ENCODE measurements around the gene FAM78A.

FAM78A gene

GRCh38 chr9:131227959-131228460 lies 48.3 kb downstream of the FAM78A start:
- H2AFZ ChIP-seq (ENCODE audit: low read depth, low read length, severe bottlenecking): no peak overlapping the region
- H3K9ac ChIP-seq (ENCODE audit: low read length): no peak overlapping the region
- no peaks in the 10 kb centered on the region for H3K27me3 ChIP-seq (ENCODE audit: low read length)
- no peaks in the 10 kb centered on the region for H3K79me2 ChIP-seq (ENCODE audit: insufficient read depth, low read length)
- H3K36me3 ChIP-seq (ENCODE audit: low read length): no peaks in the 10 kb centered on the region
- H3K27ac ChIP-seq (ENCODE audit: low read depth, low read length): no peak overlapping the region
- no peak overlapping the region for H3K4me3 ChIP-seq (ENCODE audit: insufficient read depth, low read length, poor library complexity, severe bottlenecking)
- H3K4me2 ChIP-seq (ENCODE audit: low read depth, low read length, poor library complexity, severe bottlenecking): no peak overlapping the region
- no peaks in the 10 kb centered on the region for H3K9me2 ChIP-seq (replicated peaks; ENCODE audit: insufficient read depth, low read length)
- H4K20me1 ChIP-seq (ENCODE audit: low read depth, low read length): no peaks in the 10 kb centered on the region
- no peaks in the 10 kb centered on the region for H3F3A ChIP-seq (ENCODE audit: insufficient read depth)
- TF ChIP-seq CTCF (IDR thresholded peaks at IDR 0.05; ENCODE audit: insufficient read depth, low read length, poor library complexity, severe bottlenecking) (no peak), EZH2phosphoT487 (conservative IDR thresholded peaks at IDR 0.05; ENCODE audit: low read length) (no peak)
- no peaks in the 10 kb centered on the region for H3K9me3 ChIP-seq (ENCODE audit: insufficient read depth, low read length)

GRCh38 chr9:131227112-131227958 lies 49.0 kb downstream of the FAM78A start:
- no peak overlapping the region for H2AFZ ChIP-seq (ENCODE audit: low read depth, low read length, severe bottlenecking)
- H3K4me3 ChIP-seq (ENCODE audit: insufficient read depth, low read length, poor library complexity, severe bottlenecking): no peak overlapping the region
- no peak for TF ChIP-seq EZH2phosphoT487 (conservative IDR thresholded peaks at IDR 0.05; ENCODE audit: low read length)
- TF ChIP-seq CTCF (IDR thresholded peaks at IDR 0.05; ENCODE audit: insufficient read depth, low read length, poor library complexity, severe bottlenecking): no peak
- H3F3A ChIP-seq (ENCODE audit: insufficient read depth): no peaks in the 10 kb centered on the region
- no peaks in the 10 kb centered on the region for H3K36me3 ChIP-seq (ENCODE audit: low read length)
- H3K9me3 ChIP-seq (ENCODE audit: insufficient read depth, low read length): no peaks in the 10 kb centered on the region
- no peak overlapping the region for H3K27ac ChIP-seq (ENCODE audit: low read depth, low read length)
- H3K4me2 ChIP-seq (ENCODE audit: low read depth, low read length, poor library complexity, severe bottlenecking): no peak overlapping the region
- H3K79me2 ChIP-seq (ENCODE audit: insufficient read depth, low read length): no peaks in the 10 kb centered on the region
- H3K9ac ChIP-seq (ENCODE audit: low read length): no peak overlapping the region
- H3K9me2 ChIP-seq (replicated peaks; ENCODE audit: insufficient read depth, low read length): no peaks in the 10 kb centered on the region
- H3K27me3 ChIP-seq (ENCODE audit: low read length): no peaks in the 10 kb centered on the region
- no peaks in the 10 kb centered on the region for H4K20me1 ChIP-seq (ENCODE audit: low read depth, low read length)

GRCh38 chr9:131226226-131226625 lies 50.1 kb downstream of the FAM78A start:
- no peak for TF ChIP-seq EZH2phosphoT487 (conservative IDR thresholded peaks at IDR 0.05; ENCODE audit: low read length)
- no peak for TF ChIP-seq CTCF (IDR thresholded peaks at IDR 0.05; ENCODE audit: insufficient read depth, low read length, poor library complexity, severe bottlenecking)
- H4K20me1 ChIP-seq (ENCODE audit: low read depth, low read length): no peaks in the 10 kb centered on the region
- H3K9ac ChIP-seq (ENCODE audit: low read length): no peak overlapping the region
- no peak overlapping the region for H2AFZ ChIP-seq (ENCODE audit: low read depth, low read length, severe bottlenecking)
- H3K36me3 ChIP-seq (ENCODE audit: low read length): no peaks in the 10 kb centered on the region
- H3F3A ChIP-seq (ENCODE audit: insufficient read depth): no peaks in the 10 kb centered on the region
- H3K9me2 ChIP-seq (replicated peaks; ENCODE audit: insufficient read depth, low read length): no peaks in the 10 kb centered on the region
- H3K9me3 ChIP-seq (ENCODE audit: insufficient read depth, low read length): no peaks in the 10 kb centered on the region
- H3K4me3 ChIP-seq (ENCODE audit: insufficient read depth, low read length, poor library complexity, severe bottlenecking): no peak overlapping the region
- H3K27ac ChIP-seq (ENCODE audit: low read depth, low read length): no peak overlapping the region
- H3K79me2 ChIP-seq (ENCODE audit: insufficient read depth, low read length): no peaks in the 10 kb centered on the region
- H3K27me3 ChIP-seq (ENCODE audit: low read length): no peaks in the 10 kb centered on the region
- H3K4me2 ChIP-seq (ENCODE audit: low read depth, low read length, poor library complexity, severe bottlenecking): no peak overlapping the region
